Fibroblast of gingiva (primary cell): ENCODE data around the gene CUTC.
"Not testable (repeated sequence)": the region's sequence is repeated elsewhere in the genome, so short reads cannot be mapped to it uniquely, and the experiment has no call there.

ENCODE experiments used
- DNase-seq: peaks from one replicate; pipeline ENCODE4 v3.0.0-alpha.2; 2011; ENCODE audit warnings: low read depth

Gene CUTC

DNA sequence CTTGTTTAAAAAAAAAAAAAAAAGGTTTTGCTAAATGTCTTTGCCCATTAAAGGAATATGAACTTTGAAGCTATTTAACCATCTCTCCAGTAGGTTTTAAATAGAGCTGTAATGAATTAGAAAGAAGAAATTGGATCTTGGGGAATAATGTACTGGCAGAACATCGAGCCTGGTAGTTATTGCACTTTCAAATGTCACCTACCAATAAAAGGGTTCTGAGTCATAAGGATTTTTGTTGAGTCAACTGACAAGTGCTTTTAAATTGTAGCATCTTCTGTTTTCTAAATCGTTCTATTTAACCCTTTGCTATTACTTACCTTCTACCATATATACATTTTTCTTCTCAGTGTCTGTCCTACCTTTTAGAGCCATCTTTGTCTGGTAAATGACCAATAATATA is 10.7 kb downstream of the CUTC start:
- DNase-seq = peak; percentile 74

DNA sequence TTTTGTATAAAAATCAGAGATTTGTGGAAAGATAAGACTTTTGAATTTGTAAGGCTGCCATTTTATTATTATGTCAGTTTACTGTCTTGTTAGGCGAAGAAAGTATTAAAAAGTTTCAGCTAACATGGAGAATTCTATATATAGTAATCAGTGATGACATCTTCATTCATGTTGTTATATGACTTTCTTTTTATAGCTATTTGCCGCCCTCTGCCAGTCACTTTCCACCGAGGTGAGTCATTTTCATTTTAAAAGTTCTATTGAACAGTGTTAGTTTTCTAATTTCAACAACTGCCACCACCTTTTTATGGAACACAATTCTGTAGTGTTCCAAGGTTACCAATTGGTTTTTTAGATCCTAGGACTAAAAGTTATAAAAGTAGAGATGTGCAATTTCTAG is 11.8 kb downstream of the CUTC start:
- no peak for DNase-seq

DNA sequence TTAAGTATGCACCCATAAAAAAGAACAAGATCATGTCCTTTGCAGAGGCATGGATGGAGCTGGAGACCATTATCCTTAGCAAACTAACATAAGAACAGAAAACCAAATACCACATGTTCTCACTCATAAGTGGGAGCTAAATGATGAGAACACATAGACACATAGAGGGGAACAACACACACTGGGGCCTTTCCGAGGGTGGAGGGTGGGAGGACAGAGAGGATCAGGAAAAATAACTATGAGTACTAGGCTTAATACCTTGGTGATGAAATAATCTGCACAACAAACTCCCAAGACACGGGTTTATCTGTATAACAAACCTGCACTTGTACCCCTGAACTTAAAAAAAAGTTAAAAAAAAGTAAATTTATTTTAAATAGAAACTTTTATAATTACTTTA is 14.1 kb downstream of the CUTC start:
- DNase-seq = not testable (repeated sequence)

DNA sequence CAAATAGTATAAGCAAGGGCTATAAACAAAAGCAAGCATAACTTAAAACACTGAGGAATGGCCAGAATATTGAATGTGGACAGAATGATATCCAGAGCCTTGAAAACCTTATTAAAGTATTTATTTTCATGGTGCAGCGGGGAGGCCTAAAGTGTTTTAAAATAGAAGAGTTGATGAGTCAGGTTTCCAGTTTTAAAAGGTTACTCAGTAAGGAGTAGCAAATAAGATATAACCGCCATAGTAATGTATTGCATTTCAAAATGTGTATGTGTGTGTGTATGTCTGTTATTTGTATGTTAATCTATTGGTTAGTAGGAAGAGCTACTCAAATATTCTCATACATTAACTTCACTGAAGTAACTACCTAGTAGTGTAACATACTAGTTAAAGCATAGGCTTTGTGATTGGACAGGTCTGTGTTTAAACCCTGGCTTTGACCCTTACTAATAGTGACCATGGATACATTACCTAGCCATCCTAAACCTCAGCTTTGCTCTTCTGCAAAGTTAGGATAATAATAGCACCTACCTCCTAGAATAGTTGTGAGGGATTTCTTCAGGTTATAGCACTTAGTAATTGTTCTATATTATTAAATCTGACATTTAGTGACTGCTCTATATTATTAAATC is 16.9 kb downstream of the CUTC start:
- DNase-seq = no peak

DNA sequence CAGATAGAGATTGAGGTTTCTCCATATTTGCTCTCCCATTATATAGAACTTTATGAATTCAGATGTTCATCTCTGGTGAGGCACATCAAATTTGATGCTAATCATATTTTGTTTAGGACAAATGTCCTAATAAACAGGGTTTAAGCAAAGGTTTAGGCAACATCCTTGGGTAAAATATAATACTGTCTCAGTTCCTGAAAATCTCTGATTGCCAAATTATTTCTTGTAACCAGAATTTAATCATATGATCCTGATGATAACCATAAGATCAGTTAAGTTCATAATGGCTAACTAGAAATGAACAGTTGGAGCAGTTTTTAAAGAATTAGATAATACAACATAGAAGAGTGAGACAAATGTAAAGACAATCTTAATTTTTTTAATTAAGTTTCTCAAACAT is 18.6 kb downstream of the CUTC start:
- no peak for DNase-seq

DNA sequence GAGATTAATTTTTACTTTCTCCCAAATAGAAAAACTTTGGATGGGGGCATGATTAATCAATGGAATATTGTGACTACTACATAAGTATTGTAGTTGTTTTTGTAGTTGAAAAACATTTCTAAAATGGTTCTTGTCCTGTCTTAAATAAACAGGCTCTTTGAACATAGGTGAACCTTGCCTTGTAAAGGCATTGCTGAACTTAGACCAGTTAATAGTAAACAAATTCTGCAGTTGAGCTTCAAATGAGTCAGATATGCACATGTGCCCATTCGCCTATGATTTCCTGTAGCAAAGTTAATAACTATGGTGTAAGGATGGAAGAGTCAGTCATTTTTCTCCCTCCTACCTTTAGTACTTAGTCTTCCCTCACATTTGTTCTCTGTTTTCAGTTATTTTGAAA is 22.6 kb downstream of the CUTC start:
- DNase-seq = no peak

DNA sequence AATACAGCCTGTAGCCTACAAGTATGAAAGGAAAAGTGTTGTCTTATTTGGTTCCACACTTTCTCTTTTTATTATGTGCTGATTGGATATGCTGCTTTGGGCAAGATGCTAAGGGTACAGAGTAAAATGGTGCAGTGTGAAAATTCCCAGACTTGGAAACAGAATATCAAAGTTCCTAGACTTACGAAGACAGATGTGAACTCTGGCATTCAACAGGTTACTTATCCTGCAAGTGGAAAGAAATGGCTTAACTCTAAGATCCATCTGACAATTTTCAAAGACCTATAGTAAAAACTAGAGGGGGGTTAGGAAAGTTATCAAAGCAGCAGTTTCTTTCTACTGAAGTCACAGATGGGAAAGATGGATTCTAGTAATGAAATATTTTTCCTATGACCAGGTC is 24.1 kb downstream of the CUTC start:
- no peak for DNase-seq

DNA sequence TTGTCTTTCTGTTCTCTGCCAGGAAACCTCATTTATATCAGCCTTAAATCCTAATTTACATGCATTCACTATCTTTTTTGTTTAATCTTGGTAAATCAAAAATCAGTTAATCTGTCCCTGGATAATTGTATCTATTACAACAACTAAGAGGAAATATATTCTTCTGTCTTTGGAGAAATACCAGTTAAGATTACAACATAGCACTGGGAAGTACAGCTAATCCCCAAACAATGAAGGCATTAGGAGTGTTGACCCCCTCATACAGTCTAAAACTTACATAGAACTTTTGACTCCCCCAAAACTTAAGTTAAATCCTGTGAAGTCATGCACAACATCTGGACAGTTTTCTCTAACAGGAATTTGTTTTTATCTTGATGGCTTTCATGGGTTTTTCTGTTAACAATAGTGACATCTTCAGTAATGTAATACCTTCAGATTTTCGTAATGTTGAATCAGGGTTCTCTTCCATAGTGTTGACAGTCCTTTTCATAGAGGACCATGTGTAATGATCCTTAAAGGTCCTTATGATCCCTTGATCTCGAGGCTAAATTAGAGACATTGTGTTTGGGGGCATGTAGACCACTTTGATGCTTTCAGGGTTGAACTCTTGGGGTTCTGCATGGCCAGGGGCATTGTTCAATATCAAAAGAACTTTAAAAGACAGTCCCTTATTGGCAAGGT is 26.3 kb downstream of the CUTC start:
- peak; percentile 51 for DNase-seq

DNA sequence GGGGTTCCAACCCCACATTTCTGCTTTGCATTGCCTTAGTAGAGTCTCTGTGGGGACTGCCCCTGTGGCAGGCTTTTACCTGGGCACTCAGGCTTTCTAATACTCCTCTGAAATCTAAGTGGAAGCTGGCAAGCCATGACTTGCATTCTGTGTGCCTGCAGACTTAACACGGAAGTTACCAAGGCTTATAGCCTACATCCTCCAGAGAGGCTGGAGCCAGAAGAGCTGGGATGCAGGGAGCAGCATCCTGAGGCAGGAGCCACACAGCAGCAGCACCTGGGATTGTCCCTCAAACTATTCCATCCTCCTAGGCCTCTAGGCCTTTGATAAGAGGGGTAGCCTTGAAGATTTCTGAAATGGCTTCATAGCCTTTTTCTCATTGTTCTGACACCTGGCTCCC is 28.3 kb downstream of the CUTC start:
- no peak for DNase-seq

DNA sequence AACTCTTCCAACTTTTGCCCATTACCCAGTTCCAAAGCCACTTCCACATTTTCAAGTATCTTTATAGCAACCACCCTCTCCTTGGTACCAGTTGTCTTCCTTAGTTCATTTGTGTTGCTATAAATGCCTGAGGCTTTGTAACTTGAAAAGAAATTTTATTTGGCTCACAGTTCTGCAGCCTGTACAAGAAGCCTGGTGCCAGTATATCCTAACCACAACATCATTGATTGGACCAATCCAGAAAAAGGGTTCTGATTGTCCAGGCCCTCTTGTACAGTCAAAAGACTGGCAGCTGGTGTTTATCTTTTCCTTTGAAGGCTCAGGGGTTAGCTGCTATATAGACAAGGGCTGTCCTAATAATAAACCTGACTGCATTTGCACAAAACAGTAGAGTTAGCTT is 29.3 kb downstream of the CUTC start:
- DNase-seq = no peak

DNA sequence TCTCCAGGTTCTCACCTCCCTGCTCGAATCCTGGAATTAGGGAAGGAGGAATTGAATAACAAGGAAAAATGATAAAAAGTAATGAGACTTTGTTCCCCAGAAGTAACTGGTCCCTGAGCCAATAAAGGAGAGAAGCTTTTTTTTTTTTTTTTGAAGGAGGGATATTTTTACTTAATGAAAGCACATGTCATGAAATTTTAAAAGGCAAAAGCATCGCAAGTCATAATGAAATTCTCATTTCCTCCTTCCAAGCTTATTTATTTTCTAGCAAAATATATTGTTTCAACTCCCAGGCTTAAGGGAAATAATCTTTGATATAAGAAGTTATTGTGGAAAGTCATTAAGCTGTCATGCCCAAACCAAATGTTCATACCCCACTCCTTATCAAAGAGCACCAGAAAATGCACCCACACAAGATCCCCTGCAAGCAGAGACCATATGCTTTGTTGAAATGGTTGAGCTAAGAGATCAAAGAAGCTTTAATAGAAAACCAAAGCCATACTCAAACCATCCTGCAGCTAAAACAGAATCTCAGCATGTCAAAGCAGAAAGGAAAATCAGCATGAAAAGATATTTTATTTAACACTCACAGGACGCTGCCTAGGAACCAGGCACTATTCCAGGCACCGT is 33.8 kb downstream of the CUTC start:
- DNase-seq = no peak

DNA sequence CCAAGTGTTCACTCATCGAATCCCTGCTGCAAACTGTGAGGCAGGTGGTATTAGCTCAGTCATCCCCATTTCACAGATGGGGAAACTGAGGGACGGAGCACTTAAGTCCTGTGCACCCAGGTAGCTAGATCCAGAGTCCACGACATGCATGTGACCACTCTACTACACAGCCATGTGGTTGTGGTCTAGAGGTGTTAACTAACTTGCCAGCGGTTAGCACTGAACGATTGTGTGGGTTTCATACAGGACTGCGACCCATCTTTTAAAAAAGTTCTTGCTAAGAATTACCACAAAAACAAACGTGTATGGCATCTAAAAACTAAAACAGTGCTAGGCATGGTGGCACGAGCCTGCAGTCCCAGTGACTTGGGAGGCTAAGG is 34.3 kb downstream of the CUTC start:
- no peak for DNase-seq

DNA sequence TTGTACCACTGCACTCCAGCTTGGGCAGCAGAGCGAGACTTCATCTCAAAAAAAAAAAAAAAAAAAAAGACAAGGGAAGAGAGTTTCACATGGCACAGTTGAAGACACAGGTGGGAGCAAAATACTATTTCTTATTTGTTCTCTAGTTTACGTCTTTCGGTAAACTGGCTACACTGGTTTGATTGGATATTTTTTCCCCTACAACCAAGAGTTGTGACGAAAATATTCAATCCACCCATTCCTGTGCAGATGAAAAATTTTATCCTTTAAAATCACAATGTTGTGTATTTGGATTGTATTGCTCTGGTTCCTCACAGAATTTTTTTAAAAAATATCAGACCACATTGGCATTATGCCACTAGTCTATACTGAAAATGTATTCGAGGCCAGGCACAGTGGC is 35.9 kb downstream of the CUTC start:
- no peak for DNase-seq

DNA sequence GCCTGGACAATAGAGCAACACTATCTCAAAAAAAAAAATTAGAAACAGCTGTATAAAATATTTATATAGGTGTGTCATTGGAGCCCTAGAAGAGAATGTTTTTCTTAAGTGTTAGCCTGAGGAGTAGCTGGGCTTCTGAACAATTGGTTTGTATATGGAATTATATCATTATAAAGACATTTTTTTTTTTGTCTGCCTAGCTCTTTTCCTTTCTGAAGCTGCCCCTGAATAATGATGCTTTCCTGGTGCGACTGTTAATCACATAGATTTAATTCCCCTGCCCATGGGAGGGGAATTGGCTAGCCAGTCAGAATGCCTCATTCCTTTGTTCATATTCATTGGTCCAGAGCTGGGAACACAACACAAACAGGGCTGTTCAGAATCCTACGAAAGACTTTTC is 36.5 kb downstream of the CUTC start:
- DNase-seq = no peak

DNA sequence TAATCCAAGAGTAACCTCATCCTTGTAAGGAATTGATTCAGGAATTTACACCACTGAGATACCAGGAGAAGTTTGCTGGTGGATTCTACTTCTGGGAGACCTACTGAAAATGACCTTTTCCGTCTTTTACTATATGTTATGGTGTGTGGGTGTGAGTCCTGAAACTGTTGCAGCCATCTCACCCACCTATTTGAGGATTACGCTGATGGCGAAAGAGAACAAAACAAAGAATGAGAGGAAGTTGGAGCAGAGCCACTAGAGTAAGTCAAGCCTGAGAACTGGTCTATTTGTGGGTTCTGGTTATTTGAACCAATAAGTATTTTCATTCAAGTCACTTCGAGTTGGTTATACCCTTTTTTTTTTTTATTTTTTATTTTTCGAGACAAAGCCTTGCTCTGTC is 37.7 kb downstream of the CUTC start:
- DNase-seq = no peak

DNA sequence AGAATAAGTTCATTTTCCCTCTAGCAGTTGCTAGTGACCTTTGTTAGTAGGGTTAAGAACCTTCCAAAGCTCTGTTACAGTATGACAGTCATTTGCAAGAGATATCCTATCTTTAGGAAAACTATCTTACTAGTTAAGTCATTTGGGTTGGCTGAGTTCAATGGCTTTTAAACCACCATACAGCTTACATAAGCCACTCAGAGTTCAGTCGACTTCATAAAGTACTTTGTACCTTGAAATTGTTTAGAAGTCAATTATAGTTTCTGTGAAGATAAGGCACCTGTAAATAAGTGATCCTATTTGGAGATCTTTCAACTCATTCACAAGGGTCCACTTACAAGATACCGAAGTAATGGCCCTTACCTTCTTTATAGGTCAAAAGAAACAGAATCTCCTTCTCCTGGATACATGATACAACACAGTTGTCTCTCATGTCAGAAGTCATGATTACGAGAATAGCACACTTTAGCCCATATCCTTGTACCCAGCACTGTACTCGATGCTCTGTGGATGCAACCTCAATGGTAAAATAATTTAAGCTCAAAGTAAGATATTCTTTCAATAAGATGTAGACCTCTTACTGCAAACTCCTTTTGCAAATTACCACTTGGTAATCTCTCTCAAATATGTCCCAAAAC is 38.5 kb downstream of the CUTC start:
- DNase-seq = no peak

DNA sequence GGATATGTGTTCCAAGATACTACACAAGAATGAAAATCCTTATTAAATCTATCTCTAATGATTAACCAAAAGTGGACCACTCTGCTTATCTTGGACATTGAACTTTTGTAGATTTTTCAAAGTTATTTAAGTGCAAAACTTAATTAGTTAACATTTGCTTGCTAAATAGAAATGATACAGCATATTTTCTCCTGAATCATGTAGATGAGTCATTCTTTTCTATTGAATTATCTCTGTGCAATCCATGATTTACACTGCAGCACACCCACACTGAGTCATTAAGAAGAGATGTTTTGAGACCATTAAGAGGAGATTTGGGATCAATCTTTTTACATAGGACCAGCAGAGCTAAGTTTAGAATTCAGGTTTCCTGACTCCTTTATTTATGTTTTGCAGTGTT is 43.8 kb downstream of the CUTC start:
- peak; percentile 88 for DNase-seq

DNA sequence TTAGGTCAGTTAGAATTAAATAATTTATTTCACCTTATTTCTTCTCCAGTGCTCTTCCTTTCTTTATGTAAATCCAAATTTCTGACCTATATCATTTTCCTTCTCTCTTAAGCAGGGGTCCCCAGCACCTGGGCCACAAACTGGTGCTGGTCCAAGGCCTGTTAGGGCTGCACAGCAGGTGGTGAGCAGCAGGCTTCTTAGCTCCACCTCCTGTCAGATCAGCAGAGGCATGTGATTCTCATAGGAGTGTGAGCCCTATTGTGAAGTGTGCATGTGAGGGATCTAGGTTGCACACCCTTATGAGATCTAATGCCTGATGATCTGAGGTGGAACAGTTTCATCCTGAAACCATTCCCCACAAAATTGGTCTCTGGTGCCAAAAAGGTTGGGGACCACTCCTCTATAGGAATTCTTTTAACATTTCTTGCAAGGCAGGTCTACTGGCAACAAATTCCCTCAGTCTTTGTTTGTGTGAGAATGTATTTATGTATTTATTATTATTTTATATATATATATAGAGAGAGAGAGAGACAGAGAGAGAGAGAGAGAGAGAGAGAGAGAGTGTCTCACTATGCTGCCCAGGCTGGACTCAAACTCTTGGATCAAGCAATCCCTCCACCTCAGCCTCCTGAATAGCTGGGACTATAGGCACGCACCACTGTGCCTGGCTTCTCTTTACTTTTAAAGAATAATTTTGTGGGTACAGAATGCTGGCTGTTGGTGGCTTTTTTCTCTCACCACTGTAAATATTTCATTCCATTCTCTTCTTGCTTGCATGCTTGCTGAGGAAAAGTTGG is 46.1 kb downstream of the CUTC start:
- no peak for DNase-seq

DNA sequence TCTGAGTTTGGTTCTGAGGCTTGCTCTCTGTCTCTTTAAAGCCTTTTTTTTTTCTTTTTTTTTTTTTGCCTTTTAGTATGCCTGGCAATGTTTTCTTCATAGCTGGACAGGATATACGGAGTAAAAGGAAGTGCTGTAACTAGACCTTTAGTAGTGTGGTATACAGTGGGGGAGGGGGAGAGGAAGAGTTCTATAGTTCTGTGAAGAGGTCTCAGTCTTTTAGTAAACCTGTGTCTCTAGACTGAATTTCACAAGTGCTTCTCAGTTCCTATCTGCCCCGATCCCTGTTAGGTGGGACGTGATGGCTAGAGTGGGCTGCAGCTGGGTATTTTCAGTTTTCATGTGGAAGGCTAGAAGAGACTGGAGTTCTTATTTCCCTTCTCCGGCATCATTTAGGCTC is 47.3 kb downstream of the CUTC start:
- peak; percentile 70 for DNase-seq

DNA sequence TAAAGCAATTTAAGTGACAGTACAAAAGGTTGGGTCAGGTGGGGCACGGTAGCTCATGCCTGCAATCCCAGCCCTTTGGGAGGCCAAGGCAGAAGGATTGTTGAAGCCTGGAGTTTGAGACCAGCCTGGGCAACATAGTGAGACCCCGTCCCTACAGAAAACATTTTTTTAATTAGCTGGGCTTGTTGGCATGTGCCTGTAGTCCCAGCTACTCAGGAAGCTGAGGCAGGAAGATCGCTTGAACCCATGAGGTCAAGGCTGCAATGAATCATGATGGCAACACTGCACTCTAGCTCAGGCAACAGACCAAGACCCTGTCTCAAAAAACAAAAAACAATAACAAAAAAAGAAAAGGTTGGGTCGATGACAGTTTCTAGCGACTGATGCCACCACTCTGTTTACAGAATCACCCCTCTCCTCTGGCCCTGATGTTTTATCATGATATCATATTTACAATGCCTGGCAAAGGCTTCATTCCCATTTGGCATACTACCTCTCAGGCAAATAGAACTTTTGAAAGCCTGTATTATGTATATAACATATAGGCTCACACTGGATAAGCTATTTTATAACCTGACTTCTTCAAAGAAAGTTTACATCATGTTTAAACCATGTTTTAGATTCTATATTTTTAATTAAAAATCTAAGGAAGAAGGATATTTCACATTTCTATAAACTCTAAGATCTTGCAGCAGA is 49.8 kb downstream of the CUTC start:
- no peak for DNase-seq

DNA sequence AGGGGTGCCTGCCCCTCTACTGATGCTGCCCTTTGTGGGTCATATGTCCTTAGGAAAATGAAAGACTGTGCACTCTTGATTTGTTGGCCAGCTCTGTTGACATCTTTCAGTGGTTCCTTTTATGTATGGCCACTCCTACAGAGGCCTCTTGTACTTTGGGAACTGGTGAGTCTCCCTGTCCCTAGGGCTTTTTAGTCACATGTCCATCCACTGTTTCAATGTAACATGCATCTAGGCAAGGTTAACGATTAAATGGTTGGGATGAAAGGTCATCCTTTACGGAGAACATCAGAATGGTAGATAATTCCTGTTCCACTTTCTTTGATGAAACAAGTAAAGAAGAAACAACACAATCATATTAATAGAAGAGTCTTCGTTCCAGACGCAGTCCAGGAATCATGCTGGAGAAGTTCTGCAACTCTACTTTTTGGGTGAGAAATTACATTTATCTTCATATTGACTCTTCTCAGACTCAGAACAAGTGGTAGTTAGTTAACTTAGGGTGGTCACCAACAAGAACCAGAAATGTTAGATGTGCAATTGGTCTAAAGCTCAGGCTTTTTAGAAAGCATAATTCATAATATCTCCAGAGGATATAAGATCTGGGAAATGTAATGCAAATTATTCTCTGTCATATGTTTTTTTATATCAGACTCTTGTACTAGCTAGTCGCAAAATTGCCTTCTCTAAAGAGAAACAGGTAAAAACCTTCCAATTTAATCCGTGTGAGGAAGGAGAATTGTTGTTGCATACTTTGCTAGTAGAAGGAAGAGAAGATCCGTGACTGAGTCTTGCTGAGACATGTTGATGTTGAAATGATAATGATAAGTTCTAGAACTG is 50.6 kb downstream of the CUTC start, which contains the start of gene ABCC2:
Gene ABCC2, plus strand, starts transcription at position 194 of the 840 bp plus-strand sequence. Its CDS starts 205 bp downstream, at position 399.
- no peak for DNase-seq
